GM18508 (cell line): ENCODE results near the gene HOXD13.

Experiments
- ATAC-seq: cut with Tn5 transposase; IDR thresholded peaks from one replicate; pipeline ENCODE4 v1.9.1; 2021; ENCODE audit warnings: moderate number of reproducible peaks; ENCODE audit not compliant: insufficient read depth, unreplicated experiment

Gene HOXD13

GRCh38 chr2:176080540-176081375, 11.8 kb upstream of the HOXD13 start:
- ATAC-seq, result no peak

DNA sequence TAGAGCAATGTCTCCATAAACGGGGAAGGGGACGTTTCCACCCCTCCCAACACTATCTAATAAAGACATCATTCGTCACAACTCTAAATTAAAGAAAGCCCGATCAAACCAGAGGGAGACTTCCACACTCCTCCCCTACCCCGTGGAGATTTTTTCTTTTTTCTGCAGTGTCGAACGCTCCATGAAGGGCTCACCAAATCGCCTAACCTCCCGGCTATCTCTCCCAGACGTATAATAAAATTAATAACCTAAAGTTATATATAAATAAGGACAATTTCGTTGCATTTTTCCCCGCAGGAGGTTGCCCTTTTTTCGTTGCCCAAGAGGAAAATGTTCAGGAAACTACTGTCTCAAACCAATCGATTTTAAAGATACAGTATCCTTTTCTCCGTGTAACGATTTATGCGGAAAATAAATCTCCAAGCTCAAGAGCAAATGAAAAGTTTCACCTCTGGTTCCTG, 11.1 kb upstream of the HOXD13 start:
- no peak for ATAC-seq

GRCh38 chr2:176081837-176082524, 10.5 kb upstream of the HOXD13 start:
- no peak for ATAC-seq

DNA sequence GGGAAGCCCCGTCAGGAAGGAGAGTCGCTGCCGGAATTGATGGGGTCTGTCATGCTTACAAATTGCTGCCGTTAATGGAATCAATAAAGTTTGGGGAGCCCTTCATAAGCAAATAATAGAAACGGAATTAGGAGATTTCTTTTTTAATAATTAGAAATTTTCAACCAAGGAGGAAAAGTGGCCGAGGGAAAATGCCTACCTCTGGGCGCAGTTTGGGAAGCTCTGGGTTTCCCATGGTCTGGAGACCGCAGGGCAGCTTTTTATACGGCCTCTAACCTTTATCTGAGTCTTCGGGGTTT, 10.0 kb upstream of the HOXD13 start:
- ATAC-seq, result no peak

GRCh38 chr2:176082824-176083751, 9.4 kb upstream of the HOXD13 start:
- ATAC-seq, result no peak

GRCh38 chr2:176083796-176084261, 8.7 kb upstream of the HOXD13 start, which contains the start of gene EVX2:
TSS of gene EVX2 (minus strand) at chr2:176083962. CDS start at chr2:176083776, 186 bp downstream.
- no peak for ATAC-seq

- ATAC-seq, result no peak
These were observed 7.9 kb upstream of the HOXD13 start for GRCh38 chr2:176084611-176085119.

DNA sequence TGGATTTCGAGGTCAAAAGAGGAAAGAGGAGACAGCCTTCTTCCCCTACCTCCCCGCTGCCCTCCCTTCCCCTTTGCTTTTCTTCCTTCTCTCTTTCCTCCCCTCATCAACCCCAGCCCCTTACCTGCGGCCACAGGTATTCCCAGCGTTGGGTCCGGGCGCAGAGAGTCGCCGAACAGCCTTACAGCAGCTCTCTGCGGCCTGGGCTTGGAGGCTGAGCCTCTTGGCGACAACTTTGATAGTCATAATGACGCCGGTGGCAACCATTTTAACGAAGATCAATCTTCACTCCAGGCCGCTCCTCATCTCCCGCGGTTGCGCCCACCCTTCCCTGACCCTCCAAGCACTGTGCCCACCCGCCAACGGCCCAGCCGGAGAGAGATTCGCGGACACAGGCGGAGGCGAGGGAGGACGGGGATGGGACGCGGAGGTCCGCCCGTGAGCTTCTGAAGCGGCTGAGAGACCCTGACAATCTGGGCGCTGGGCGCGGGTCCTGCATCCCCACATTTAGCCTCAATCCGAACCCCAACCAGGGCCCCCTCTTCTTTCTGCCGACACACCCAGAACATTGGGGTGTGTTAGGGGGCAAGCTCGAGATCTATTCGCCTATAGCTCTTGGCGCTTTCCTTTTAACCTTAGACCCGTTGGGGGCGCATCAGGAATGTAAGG, 7.3 kb upstream of the HOXD13 start:
- ATAC-seq, result no peak

- ATAC-seq, result no peak
These were observed 6.4 kb upstream of the HOXD13 start for GRCh38 chr2:176085861-176086771.

DNA sequence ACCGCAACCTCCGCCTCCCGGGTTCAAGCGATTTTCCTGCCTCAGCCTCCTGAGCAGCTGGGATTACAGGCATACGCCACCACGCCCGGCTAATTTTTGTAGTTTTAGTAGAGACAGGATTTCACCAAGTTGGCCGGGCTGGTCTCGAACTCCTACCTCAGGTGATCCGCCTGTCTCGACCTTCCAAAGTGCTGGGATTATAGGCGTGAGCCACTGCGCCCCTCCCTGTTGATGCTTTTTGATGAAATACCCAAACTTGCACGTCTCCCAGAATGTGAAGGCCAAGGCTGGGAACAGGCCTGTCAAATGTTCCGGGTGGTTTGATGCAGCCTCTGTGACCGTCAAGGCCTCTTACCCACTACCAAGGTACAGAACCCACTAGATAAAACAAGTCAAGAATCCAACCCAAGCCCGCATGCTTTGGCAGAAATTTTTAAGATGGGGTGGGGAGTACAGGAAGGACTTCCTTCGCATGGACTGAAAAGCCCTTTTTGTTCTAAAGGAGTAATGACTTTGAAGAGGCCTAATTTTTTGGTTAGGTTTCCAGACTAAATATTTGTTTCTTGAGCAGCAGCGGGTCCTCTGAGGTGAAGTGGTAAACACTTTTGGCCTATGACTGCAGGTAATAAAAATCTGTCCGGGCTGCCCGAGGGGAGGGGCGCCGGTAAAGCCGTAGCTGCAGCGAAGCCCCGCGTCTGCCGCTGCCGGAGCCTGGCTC, 5.0 kb upstream of the HOXD13 start:
- no peak for ATAC-seq

DNA sequence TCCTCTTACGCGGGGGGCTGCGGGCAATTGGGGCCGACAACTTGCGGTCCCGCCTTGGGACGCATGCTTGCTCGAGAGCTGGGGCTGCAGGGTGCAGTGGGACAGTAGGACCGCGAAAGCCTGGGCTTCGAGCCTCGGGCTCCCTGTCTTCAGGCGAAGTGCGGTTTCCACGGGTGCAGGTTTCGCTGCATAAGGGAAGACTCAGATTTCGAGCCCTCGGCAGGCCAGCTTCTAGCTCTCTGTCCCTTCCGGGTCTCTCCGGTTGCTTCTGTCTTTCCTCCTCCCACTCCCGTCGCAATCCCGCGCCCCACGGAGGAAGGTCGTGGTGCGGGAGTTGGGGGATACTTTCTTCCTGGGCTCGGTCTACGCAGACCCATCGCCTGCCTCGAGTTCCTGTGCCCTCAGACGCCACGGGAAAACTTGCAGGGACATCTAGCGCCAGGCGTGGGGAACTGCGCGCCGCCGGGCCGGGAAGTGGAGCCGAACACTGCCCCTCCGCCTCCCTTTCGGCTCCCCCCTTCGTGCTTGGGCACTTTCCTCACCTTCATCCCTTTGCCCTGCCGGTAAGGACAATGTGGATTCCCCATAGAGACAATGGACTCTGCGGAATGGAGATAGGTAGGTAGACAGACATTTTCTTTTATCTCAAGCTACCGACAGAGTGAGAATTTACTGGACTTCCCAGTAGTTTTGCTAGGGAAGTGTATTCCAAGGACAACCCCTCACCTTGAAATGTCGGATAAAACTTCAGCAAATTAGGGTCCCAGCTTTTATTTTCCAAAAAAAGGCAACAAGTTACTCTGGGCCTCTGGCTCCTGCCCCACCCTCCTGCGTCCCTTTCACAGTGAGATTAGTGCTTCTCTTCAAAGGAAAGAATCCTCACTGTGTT, 4.2 kb upstream of the HOXD13 start:
- no peak for ATAC-seq

DNA sequence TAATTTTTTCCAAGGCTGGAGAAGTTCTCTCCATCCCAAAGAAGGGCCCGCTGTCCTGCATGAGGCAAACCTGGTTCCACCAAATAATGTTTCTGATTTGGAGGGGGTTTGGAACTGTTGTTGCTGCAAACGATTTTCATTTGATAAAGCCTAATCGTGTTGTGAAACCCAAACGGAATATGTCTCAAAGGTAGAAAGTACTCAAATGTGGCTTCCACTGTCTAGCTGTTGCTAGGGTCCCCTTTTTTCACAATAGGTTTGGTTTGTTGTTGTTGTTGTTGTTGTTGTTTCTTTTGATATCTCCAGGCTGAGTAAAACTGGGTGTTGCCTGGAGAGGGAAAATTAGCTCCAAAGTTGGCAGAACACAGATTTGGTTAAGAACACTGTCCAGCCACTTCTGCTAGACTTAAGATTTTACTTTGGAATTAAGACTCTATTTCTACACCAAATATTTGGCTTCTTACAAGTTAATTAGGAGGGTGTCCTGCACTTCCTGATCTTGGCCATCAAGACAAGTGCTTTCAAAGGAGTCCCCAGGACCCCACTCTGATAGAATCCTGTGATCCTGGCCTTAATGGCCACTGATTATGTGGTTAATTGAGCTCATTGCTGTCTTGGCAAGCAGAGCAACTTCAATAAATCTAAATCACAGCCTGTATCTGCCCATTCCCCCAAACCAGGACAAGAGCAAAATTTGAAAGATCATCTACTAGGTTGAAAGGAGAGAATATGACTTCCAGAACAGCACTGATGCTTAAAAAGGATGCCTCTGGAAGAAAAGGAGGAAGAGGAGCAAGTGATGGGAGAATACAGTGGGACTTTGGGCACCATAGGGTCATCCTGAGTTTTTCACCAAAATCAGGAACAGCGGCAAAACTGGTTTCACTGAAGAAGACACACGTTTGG, 3.3 kb upstream of the HOXD13 start:
- ATAC-seq, result no peak

- ATAC-seq, result no peak
These were observed 2.6 kb upstream of the HOXD13 start for GRCh38 chr2:176089843-176090395.

GRCh38 chr2:176090862-176091261, 1.7 kb upstream of the HOXD13 start:
- no peak for ATAC-seq

GRCh38 chr2:176091329-176092258, 927 bp upstream of the HOXD13 start:
- no peak for ATAC-seq
